ENCODE measurements around the gene CD86.

Gene CD86

DNA sequence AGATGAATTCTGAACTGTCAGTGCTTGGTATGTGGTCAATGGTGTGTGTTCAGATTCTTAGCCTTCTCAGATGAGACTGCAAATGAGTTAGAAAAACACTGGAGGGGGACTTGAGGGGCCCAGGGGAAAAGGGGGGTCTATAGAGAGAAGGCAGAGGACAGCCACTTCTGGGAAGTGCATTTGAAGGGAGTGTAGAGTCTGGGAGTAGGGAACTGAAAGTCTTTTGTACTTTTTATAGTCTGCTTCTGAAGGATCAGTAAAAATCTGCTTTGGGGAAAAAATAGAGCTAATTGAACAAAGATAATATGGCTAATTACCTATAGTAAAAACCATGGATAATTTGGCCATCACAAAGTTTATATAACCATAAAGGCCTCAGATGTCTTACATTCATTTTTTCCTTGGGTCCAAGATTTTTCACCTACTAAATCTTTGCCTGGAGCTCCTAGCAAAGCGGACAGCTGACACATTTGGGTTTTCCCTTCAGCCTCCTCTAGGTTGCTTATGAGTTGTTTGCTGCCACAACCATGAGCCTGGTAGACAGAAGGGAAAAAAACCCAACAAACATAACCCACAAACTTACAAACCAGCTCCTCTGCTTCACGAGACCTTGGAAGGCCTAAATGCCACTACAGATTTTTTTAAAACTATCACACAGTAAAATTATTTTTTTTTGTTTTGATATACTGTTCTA lies 48.8 kb downstream of the CD86 start:
- no peaks in the 10 kb centered on the region for H3K9me3 ChIP-seq (ENCODE audit: control insufficient read depth, low read length)
- 100% methylated on average over 1 of the region's 2 CpGs; no CpG with 5 or more reads in 1 of the 2 experiments for WGBS, 2 experiments (ENCODE audit: insufficient coverage in 2 of 2)
- H3K4me1 ChIP-seq (ENCODE audit: control insufficient read depth, insufficient read depth, low read length, poor library complexity, severe bottlenecking): peaks cover 4% of the 10 kb centered on the region
- H3K4me3 ChIP-seq (ENCODE audit: extremely low read depth, insufficient read depth, low read length, poor library complexity, severe bottlenecking): no peak overlapping the region
- H3K36me3 ChIP-seq (ENCODE audit: control insufficient read depth, insufficient read depth, low read length): no peaks in the 10 kb centered on the region
- H3K27ac ChIP-seq (ENCODE audit: low read depth, low read length, severe bottlenecking): no peak overlapping the region

DNA sequence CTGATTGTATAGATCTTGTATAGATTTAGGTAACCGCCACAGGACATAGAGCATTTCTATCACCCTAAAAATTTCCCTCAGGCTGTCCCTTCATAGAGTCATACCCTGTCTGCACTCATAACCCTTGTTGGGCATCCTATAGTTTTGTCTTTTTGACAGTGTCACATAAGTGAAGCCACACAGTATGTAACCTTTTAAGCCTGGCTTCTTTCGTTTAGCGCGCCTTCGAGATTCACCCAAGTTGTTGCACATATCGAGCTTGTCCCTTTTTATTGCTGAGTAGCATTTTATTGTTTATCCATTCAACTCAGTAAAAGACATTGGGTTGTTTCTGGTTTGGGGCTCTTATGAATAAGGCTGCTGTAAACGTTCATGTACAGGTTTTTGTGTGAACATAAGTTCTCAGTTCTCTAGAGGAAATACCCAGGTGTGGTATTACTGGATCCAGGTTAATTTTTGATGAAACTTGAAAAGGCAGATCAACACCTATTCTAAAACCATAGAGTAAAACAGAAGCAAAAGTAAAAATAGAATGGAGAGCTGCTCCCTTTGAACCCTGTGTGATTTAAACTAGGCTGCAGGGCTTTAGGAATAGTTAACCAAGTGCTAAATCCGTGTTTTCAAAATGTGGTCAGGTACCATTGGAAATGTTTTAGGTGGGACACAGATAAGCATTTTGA lies 49.5 kb downstream of the CD86 start:
- H3K36me3 ChIP-seq (ENCODE audit: control insufficient read depth, insufficient read depth, low read length): no peaks in the 10 kb centered on the region
- WGBS, 2 experiments (ENCODE audit: insufficient coverage in 2 of 2): 97 to 100% methylated on average over 1 to 4 of the region's 8 CpGs
- H3K27ac ChIP-seq (ENCODE audit: low read depth, low read length, severe bottlenecking): no peak overlapping the region
- H3K4me3 ChIP-seq (ENCODE audit: extremely low read depth, insufficient read depth, low read length, poor library complexity, severe bottlenecking): no peak overlapping the region
- no peaks in the 10 kb centered on the region for H3K9me3 ChIP-seq (ENCODE audit: control insufficient read depth, low read length)
- peaks cover 4% of the 10 kb centered on the region for H3K4me1 ChIP-seq (ENCODE audit: control insufficient read depth, insufficient read depth, low read length, poor library complexity, severe bottlenecking)

DNA sequence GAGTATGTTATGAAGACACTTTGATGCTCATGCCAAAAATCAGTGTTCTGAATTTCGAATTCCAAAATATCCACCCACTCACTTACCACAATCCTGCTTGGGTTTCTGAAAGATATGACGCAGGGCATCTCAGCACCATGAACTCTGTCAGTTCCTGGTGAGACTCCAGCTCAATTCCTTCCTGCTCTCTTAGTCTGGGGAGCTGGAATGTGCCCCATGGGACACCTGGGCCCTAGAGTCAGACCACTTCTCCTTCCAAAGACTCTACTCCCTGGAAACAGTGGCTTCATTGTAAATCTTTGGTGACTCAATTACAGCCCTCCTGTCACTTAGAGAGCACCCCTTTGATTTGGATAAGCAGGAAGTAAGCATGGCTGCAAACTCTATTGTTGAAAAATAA lies 50.5 kb downstream of the CD86 start:
- Histone ChIP-seq H3K4me3 (ENCODE audit: extremely low read depth, insufficient read depth, low read length, poor library complexity, severe bottlenecking) (no peak overlapping the region), H3K27ac (ENCODE audit: low read depth, low read length, severe bottlenecking) (no peak overlapping the region), H3K9me3 (ENCODE audit: control insufficient read depth, low read length) (no peaks in the 10 kb centered on the region), H3K4me1 (ENCODE audit: control insufficient read depth, insufficient read depth, low read length, poor library complexity, severe bottlenecking) (no peaks in the 10 kb centered on the region), H3K36me3 (ENCODE audit: control insufficient read depth, insufficient read depth, low read length) (no peaks in the 10 kb centered on the region)
- WGBS, 2 experiments (ENCODE audit: insufficient coverage in 2 of 2): 79 to 95% methylated on average over 2 of the region's 2 CpGs

DNA sequence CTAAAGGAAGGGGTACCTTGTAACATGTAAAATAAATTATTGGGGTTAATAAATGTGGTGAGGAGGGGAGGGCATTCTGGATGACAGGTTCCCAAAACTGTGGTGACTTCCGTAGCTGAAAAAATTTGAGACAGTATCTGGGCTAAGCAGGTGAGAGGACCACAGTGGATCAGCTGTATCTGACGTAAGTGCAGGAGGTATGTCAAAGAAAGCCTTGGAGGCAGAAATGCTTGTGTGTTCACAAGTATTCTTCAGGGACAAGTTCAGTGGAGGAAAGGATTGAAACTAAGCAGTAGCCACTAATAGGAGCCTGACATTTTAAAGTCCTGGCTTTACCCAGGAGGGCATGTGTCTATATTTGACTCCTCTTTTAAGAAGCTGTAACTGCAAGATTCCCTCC lies 52.0 kb downstream of the CD86 start:
- Histone ChIP-seq H3K4me1 (ENCODE audit: control insufficient read depth, insufficient read depth, low read length, poor library complexity, severe bottlenecking) (no peaks in the 10 kb centered on the region), H3K9me3 (ENCODE audit: control insufficient read depth, low read length) (no peaks in the 10 kb centered on the region), H3K36me3 (ENCODE audit: control insufficient read depth, insufficient read depth, low read length) (no peaks in the 10 kb centered on the region), H3K4me3 (ENCODE audit: extremely low read depth, insufficient read depth, low read length, poor library complexity, severe bottlenecking) (no peak overlapping the region), H3K27ac (ENCODE audit: low read depth, low read length, severe bottlenecking) (no peak overlapping the region)
- 95% methylated on average over 2 of the region's 2 CpGs for WGBS, 2 experiments (ENCODE audit: insufficient coverage in 2 of 2)

DNA sequence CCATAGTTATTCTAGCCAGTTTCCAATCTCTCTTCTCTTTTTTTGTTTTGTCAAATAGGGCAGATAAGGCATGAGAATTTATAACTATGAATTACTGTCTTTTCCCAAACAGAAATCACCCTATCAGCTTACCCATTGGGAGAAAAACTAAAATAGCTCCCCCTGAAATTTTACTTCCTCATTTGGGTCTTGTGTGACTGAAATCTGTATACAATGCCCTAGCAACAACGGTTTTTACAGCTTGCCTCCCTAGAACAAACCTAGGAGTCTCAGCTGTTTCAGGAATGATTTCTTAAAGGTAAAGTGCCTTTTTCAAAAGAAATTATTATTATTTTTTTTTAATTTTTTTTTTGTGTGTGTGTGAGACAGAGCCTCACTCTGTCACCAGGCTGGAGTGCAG lies 56.8 kb downstream of the CD86 start:
- Histone ChIP-seq H3K27ac (ENCODE audit: low read depth, low read length, severe bottlenecking) (no peak overlapping the region), H3K4me1 (ENCODE audit: control insufficient read depth, insufficient read depth, low read length, poor library complexity, severe bottlenecking) (no peaks in the 10 kb centered on the region), H3K4me3 (ENCODE audit: extremely low read depth, insufficient read depth, low read length, poor library complexity, severe bottlenecking) (no peak overlapping the region), H3K36me3 (ENCODE audit: control insufficient read depth, insufficient read depth, low read length) (no peaks in the 10 kb centered on the region), H3K9me3 (ENCODE audit: control insufficient read depth, low read length) (no peaks in the 10 kb centered on the region)
- no CpG with 5 or more reads among the region's 1 CpG for WGBS, 2 experiments (ENCODE audit: insufficient coverage in 2 of 2)

DNA sequence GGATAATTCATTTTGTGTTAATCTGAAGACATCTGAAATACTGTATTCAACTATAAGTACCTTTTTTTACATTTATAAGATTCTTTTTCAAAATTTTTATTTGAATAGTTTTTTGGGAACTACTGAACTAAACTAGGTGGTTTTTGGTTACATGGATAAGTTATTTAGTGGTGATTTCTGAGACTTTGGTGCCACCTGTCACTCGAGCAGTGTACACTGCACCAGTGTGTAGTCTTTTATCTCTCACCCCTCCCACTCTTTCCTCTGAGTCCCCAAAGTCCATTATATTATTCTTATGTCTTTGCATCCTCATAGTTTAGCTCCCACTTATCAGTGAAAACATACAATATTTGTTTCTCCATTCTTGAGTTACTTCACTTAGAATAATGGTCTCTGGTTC lies 57.6 kb downstream of the CD86 start:
- H3K27ac ChIP-seq (ENCODE audit: low read depth, low read length, severe bottlenecking): no peak overlapping the region
- H3K9me3 ChIP-seq (ENCODE audit: control insufficient read depth, low read length): no peaks in the 10 kb centered on the region
- H3K4me3 ChIP-seq (ENCODE audit: extremely low read depth, insufficient read depth, low read length, poor library complexity, severe bottlenecking): no peak overlapping the region
- H3K36me3 ChIP-seq (ENCODE audit: control insufficient read depth, insufficient read depth, low read length): no peaks in the 10 kb centered on the region
- WGBS, 2 experiments (ENCODE audit: insufficient coverage in 2 of 2): 80% methylated on average over 1 of the region's 1 CpG; no CpG with 5 or more reads in 1 of the 2 experiments
- no peaks in the 10 kb centered on the region for H3K4me1 ChIP-seq (ENCODE audit: control insufficient read depth, insufficient read depth, low read length, poor library complexity, severe bottlenecking)

DNA sequence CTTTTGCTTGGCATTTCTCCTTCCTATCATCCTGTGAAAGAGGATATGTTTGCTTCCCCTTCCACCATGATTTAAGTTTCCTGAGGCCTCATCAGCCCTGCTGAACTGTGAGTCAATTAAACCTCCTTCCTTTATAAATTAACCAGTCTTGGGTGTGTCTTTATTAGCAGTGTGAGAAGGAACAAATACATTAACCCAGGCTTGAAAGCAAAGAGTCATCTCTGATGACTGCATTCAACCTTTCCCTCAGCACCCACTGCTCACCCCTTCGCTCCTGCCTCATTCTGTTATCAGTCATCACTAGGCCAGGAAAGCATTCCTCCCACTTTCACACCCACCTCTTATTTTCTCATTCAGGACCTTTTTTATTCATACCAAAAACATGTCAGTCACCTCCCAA lies 68.7 kb downstream of the CD86 start:
- no peaks in the 10 kb centered on the region for H3K36me3 ChIP-seq (ENCODE audit: control insufficient read depth, insufficient read depth, low read length)
- whole genome bisulfite sequencing, 2 experiments (ENCODE audit: insufficient coverage in 2 of 2): 80 to 85% methylated on average over 1 of the region's 1 CpG
- peaks cover 5% of the 10 kb centered on the region for H3K9me3 ChIP-seq (ENCODE audit: control insufficient read depth, low read length)
- H3K27ac ChIP-seq (ENCODE audit: low read depth, low read length, severe bottlenecking): no peak overlapping the region
- no peak overlapping the region for H3K4me3 ChIP-seq (ENCODE audit: extremely low read depth, insufficient read depth, low read length, poor library complexity, severe bottlenecking)
- no peaks in the 10 kb centered on the region for H3K4me1 ChIP-seq (ENCODE audit: control insufficient read depth, insufficient read depth, low read length, poor library complexity, severe bottlenecking)

DNA sequence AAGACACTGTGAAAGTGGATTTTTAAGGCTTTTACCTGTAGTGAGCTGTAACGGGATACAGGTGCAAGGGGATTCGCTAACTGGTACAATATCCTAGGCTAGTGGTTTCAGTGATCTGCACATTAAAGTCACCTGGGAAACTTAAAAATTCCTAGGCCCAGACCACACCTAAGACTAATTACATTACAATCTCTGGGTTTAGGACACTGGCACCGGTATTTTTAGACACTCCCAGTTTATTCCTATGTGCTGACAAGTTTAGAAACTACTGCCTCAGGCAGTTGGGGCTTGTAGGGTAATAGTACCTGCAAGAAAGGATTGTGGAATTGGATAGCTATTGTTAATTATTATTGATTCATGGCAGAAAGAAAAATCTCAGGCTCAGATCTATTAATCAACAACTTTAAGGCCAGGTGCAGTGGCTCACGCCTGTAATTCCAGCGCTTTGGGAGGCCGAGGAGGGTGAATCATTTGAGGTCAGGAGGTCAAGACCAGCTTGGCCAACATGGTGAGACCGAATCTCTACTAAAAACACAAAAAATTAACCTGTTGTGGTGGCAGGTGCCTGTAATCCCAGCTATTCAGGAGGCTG lies 77.9 kb downstream of the CD86 start:
- 72 to 94% methylated on average over 4 to 6 of the region's 7 CpGs for WGBS, 2 experiments (ENCODE audit: insufficient coverage in 2 of 2)
- no peak overlapping the region for H3K4me3 ChIP-seq (ENCODE audit: extremely low read depth, insufficient read depth, low read length, poor library complexity, severe bottlenecking)
- H3K36me3 ChIP-seq (ENCODE audit: control insufficient read depth, insufficient read depth, low read length): no peaks in the 10 kb centered on the region
- no peak overlapping the region for H3K27ac ChIP-seq (ENCODE audit: low read depth, low read length, severe bottlenecking)
- no peaks in the 10 kb centered on the region for H3K4me1 ChIP-seq (ENCODE audit: control insufficient read depth, insufficient read depth, low read length, poor library complexity, severe bottlenecking)
- H3K9me3 ChIP-seq (ENCODE audit: control insufficient read depth, low read length): no peaks in the 10 kb centered on the region

DNA sequence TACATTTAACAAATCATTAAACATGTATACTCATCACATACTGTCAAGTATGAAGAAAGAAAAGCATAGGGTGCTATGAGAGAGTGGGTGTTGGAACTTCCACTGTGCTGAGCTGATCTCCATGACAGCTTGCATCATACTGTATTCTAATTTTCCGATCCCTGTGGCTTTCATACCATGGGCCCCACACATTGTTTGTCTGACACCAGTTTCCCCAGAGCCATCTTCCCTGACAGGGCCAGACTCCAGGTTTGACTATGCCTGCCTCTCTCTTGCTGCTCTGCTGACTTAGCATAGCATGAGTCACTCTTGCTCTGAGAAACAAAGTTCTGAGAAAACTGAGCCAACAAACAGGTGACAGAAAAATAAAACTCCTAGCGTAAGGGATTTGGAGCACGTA lies 91.3 kb downstream of the CD86 start:
- Histone ChIP-seq H3K4me3 (ENCODE audit: extremely low read depth, insufficient read depth, low read length, poor library complexity, severe bottlenecking) (no peak overlapping the region), H3K4me1 (ENCODE audit: control insufficient read depth, insufficient read depth, low read length, poor library complexity, severe bottlenecking) (no peaks in the 10 kb centered on the region), H3K36me3 (ENCODE audit: control insufficient read depth, insufficient read depth, low read length) (no peaks in the 10 kb centered on the region), H3K9me3 (ENCODE audit: control insufficient read depth, low read length) (no peaks in the 10 kb centered on the region), H3K27ac (ENCODE audit: low read depth, low read length, severe bottlenecking) (no peak overlapping the region)
- 84 to 95% methylated on average over 3 of the region's 3 CpGs for WGBS, 2 experiments (ENCODE audit: insufficient coverage in 2 of 2)

DNA sequence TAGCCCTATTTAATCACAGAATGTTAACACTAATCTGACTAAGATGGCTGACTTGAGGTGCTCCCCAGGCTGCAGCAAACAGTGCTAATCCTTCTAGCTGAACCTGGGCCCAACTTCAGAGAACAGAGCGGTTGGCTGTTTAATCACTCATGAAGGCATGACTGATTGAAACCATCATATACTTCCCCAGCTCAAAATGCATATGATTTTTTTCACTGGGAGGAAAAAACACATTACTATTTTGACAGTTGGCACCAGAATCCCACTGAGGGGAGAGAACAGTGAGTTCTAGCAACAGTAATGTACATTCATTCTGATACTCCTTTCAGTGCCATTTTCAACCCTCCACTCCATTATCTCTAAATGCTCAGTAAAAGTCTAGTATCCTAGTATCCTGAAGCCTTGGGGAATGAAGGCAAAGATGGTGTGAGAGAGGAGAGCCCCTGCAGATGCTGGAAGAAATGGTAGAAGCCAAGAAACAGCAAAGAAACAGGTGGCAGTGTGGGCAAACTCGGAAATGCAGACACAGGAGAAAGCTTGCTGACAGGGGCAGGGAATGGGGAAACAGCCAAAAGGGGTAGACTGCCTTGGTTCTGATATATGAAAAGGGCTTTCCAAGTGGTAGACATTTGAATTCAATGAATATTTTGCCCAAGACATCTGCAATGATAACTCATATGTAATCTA lies 93.9 kb downstream of the CD86 start:
- no peaks in the 10 kb centered on the region for H3K36me3 ChIP-seq (ENCODE audit: control insufficient read depth, insufficient read depth, low read length)
- 71 to 81% methylated on average over 2 of the region's 2 CpGs for WGBS, 2 experiments (ENCODE audit: insufficient coverage in 2 of 2)
- H3K4me1 ChIP-seq (ENCODE audit: control insufficient read depth, insufficient read depth, low read length, poor library complexity, severe bottlenecking): no peaks in the 10 kb centered on the region
- H3K9me3 ChIP-seq (ENCODE audit: control insufficient read depth, low read length): no peaks in the 10 kb centered on the region
- no peak overlapping the region for H3K27ac ChIP-seq (ENCODE audit: low read depth, low read length, severe bottlenecking)
- no peak overlapping the region for H3K4me3 ChIP-seq (ENCODE audit: extremely low read depth, insufficient read depth, low read length, poor library complexity, severe bottlenecking)
